ENCODE results near the gene CPPED1.

GRCh38 chr16:12749076-12749475 lies 54.6 kb downstream of the CPPED1 start:
- no peak for TF ChIP-seq EZH2phosphoT487 (IDR thresholded peaks at IDR 0.05; ENCODE audit: unreplicated experiment)
- no peak for TF ChIP-seq REST (IDR thresholded peaks at IDR 0.05; ENCODE audit: unreplicated experiment)
- TF ChIP-seq CTCF (conservative IDR thresholded peaks at IDR 0.05; ENCODE audit: low read depth in 2 of 2) = no peak
- no peak for TF ChIP-seq JUNB (IDR thresholded peaks at IDR 0.05; ENCODE audit: unreplicated experiment)
- no peak for TF ChIP-seq EZH2 (IDR thresholded peaks at IDR 0.05; ENCODE audit: low read depth, unreplicated experiment)
- TF ChIP-seq POLR2AphosphoS5 (IDR thresholded peaks at IDR 0.05; ENCODE audit: low read depth) = no peak
- no peak for TF ChIP-seq ZNF331 (CRISPR knock-in tag; IDR thresholded peaks at IDR 0.05; ENCODE audit: low read depth)
- TF ChIP-seq CREB1 (CRISPR knock-in tag; IDR thresholded peaks at IDR 0.05; ENCODE audit: low read depth) = no peak
- no peak for TF ChIP-seq STAT1 (IDR thresholded peaks at IDR 0.05; ENCODE audit: unreplicated experiment)
- TF ChIP-seq ETS1 (IDR thresholded peaks at IDR 0.05) = no peak
- no peak for TF ChIP-seq NANOG (IDR thresholded peaks at IDR 0.05; ENCODE audit: borderline replicate concordance)
- TF ChIP-seq ZNF114 (CRISPR knock-in tag; IDR thresholded peaks at IDR 0.05) = no peak
- TF ChIP-seq ZNF462 (CRISPR knock-in tag; IDR thresholded peaks at IDR 0.05) = no peak

Measured in GM23338 (cell line).